ENCODE measurements around the gene GAP43. TPM values are rescaled to one million over a fixed set of nuclear protein-coding genes. Genes with fewer than 3 reads are reported as not detected.

The GAP43 gene
- total and polyA plus RNA-seq, 10 donors = 0.14 to 0.38 (median 0.20) TPM; not detected in 7

- no peak for DNase-seq
- no peaks in the 10 kb centered on the region for H3K4me1 ChIP-seq
- no peak overlapping the region for H3K4me3 ChIP-seq
- WGBS, 5 donors = 70 to 88% (median 80%) methylated on average over 3 of the region's 3 CpGs
- intact Hi-C loops (cut with DNase I; ENCODE audit: low total_unique reads) = no loop called here
- no peak for TF ChIP-seq POLR2A (IDR thresholded peaks at IDR 0.05)
- TF ChIP-seq, protein P1, sequence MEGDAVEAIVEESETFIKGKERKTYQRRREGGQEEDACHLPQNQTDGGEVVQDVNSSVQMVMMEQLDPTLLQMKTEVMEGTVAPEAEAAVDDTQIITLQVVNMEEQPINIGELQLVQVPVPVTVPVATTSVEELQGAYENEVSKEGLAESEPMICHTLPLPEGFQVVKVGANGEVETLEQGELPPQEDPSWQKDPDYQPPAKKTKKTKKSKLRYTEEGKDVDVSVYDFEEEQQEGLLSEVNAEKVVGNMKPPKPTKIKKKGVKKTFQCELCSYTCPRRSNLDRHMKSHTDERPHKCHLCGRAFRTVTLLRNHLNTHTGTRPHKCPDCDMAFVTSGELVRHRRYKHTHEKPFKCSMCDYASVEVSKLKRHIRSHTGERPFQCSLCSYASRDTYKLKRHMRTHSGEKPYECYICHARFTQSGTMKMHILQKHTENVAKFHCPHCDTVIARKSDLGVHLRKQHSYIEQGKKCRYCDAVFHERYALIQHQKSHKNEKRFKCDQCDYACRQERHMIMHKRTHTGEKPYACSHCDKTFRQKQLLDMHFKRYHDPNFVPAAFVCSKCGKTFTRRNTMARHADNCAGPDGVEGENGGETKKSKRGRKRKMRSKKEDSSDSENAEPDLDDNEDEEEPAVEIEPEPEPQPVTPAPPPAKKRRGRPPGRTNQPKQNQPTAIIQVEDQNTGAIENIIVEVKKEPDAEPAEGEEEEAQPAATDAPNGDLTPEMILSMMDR (IDR thresholded peaks at IDR 0.05 in 8 of 11, conservative IDR thresholded peaks at IDR 0.05 in 3 of 11) = no peak
- TF ChIP-seq POLR2AphosphoS5 (IDR thresholded peaks at IDR 0.05) = no peak
- no peaks in the 10 kb centered on the region for H3K9me3 ChIP-seq
- H3K27me3 ChIP-seq (replicated peaks in 1 of 7) = peaks cover 0 to 42% (median 0%) of the 10 kb centered on the region in 7 donors
- no peak overlapping the region for H3K27ac ChIP-seq
- no peaks in the 10 kb centered on the region for H3K36me3 ChIP-seq
Observed at GRCh38 chr3:115633467-115633866, 10.2 kb downstream of the GAP43 start.

DNA sequence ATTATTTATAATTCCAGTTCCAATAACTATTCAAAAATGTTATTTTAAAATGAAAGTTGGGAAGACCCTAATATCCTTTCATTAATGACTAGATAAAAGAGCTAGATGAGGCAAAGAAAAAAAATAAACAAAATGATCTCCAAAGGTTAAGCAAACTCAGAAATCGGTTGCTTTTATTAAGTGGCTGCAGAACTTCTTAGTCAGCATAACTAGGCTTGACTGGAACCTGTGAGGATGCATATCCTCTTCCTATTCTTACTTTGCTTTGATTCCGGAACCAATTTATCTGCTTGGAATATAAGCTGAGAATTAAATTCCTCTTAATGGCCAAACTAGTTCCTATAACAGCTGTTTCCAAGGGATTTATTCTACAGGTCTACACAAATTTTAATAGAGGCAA is 10.7 kb downstream of the GAP43 start:
- 65 to 74% (median 69%) methylated on average over 2 of the region's 2 CpGs for WGBS, 5 donors
- intact Hi-C loops (cut with DNase I; ENCODE audit: low total_unique reads) = no loop called here
- no peak overlapping the region for H3K27ac ChIP-seq

GRCh38 chr3:115635406-115635805 is 12.1 kb downstream of the GAP43 start:
- peaks cover 0 to 26% (median 0%) of the 10 kb centered on the region in 7 donors for H3K27me3 ChIP-seq (replicated peaks in 1 of 7)
- no peak overlapping the region for H3K4me3 ChIP-seq
- DNase-seq = no peak
- TF ChIP-seq POLR2A (IDR thresholded peaks at IDR 0.05) (no peak), POLR2AphosphoS5 (IDR thresholded peaks at IDR 0.05) (no peak)
- TF ChIP-seq, protein P1 (IDR thresholded peaks at IDR 0.05 in 8 of 11, conservative IDR thresholded peaks at IDR 0.05 in 3 of 11) = no peak
- no peak overlapping the region for H3K27ac ChIP-seq
- no peaks in the 10 kb centered on the region for H3K4me1 ChIP-seq
- no peaks in the 10 kb centered on the region for H3K36me3 ChIP-seq
- no peaks in the 10 kb centered on the region for H3K9me3 ChIP-seq
- intact Hi-C loops (cut with DNase I; ENCODE audit: low total_unique reads) = no loop called here
- WGBS, 5 donors = 65 to 76% (median 68%) methylated on average over 1 of the region's 1 CpG

More for the DNA sequence above, 10.7 kb downstream of the GAP43 start:
- DNase-seq = no peak
- Histone ChIP-seq H3K4me3 (no peak overlapping the region), H3K36me3 (no peaks in the 10 kb centered on the region), H3K9me3 (no peaks in the 10 kb centered on the region), H3K4me1 (no peaks in the 10 kb centered on the region), H3K27me3 (replicated peaks in 1 of 7) (peaks cover 0 to 36% (median 0%) of the 10 kb centered on the region in 7 donors)
- TF ChIP-seq POLR2A (IDR thresholded peaks at IDR 0.05) (no peak), POLR2AphosphoS5 (IDR thresholded peaks at IDR 0.05) (no peak)
- TF ChIP-seq, protein P1 (IDR thresholded peaks at IDR 0.05 in 8 of 11, conservative IDR thresholded peaks at IDR 0.05 in 3 of 11) = no peak

DNA sequence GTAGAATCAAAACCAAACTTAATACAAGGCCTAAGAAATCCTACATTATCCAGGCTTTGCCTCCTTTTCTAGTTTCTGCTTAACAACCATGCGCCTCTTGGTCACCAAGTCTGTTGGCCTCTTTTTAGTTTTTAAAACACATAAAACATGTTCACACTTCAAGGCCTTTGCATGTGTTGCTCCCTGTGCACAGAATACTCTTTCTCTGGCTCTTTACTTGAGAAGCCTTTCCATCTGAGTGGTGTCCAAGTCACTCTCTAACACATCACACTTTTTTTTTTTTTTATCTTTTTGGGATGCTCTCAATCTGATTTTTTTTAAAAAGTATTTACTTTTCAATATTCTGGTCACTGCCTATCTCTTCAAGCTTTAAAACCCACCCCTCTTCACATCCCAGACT is 14.9 kb downstream of the GAP43 start:
- Histone ChIP-seq H3K9me3 (no peaks in the 10 kb centered on the region), H3K4me1 (no peaks in the 10 kb centered on the region), H3K4me3 (no peak overlapping the region), H3K27me3 (replicated peaks in 1 of 7) (peaks cover 0 to 12% (median 0%) of the 10 kb centered on the region in 7 donors), H3K36me3 (no peaks in the 10 kb centered on the region), H3K27ac (no peak overlapping the region)
- no peak for DNase-seq
- intact Hi-C loops (cut with DNase I; ENCODE audit: low total_unique reads) = no loop called here
- TF ChIP-seq POLR2AphosphoS5 (IDR thresholded peaks at IDR 0.05) = no peak
- TF ChIP-seq POLR2A (IDR thresholded peaks at IDR 0.05) = no peak
- TF ChIP-seq, protein P1 (IDR thresholded peaks at IDR 0.05 in 8 of 11, conservative IDR thresholded peaks at IDR 0.05 in 3 of 11) = no peak
- 93 to 100% (median 95%) methylated on average over 1 of the region's 1 CpG for WGBS, 5 donors
